Fibroblast of skin of back (primary cell): ENCODE results near the gene LTBP2.
"Not testable (repeated sequence)": the region's sequence is repeated elsewhere in the genome, so short reads cannot be mapped to it uniquely, and the experiment has no call there.

ENCODE experiments used
- DNase-seq: peaks from one replicate; pipeline ENCODE4 v3.0.0-alpha.2; 2013

Gene LTBP2

GRCh38 chr14:74549588-74549987 is 62.4 kb downstream of the LTBP2 start:
- DNase-seq: no peak

GRCh38 chr14:74548881-74549280 is 63.2 kb downstream of the LTBP2 start:
- DNase-seq: peak; percentile 54

GRCh38 chr14:74547331-74547927 is 64.6 kb downstream of the LTBP2 start:
- no peak for DNase-seq

- DNase-seq: peak; percentile 57
These were observed 65.6 kb downstream of the LTBP2 start for GRCh38 chr14:74546416-74546815.

- DNase-seq: no peak
These were observed 66.7 kb downstream of the LTBP2 start for GRCh38 chr14:74545386-74545785.

- DNase-seq: no peak
These were observed 68.1 kb downstream of the LTBP2 start for GRCh38 chr14:74543771-74544438.

- DNase-seq: no peak
These were observed 69.9 kb downstream of the LTBP2 start for GRCh38 chr14:74542056-74542685.

- no peak for DNase-seq
These were observed 70.8 kb downstream of the LTBP2 start for GRCh38 chr14:74541225-74541624.

GRCh38 chr14:74539503-74539902 is 72.5 kb downstream of the LTBP2 start:
- no peak for DNase-seq

GRCh38 chr14:74538411-74539391 is 73.3 kb downstream of the LTBP2 start:
- no peak for DNase-seq

GRCh38 chr14:74536336-74536735 is 75.7 kb downstream of the LTBP2 start:
- not testable (repeated sequence) for DNase-seq

- DNase-seq: no peak
These were observed 76.2 kb downstream of the LTBP2 start for GRCh38 chr14:74535756-74536325.

GRCh38 chr14:74533576-74533975 is 78.5 kb downstream of the LTBP2 start:
- no peak for DNase-seq

- no peak for DNase-seq
These were observed 79.8 kb downstream of the LTBP2 start for GRCh38 chr14:74532246-74532645.

- peak; percentile 46 for DNase-seq
These were observed 80.6 kb downstream of the LTBP2 start for GRCh38 chr14:74531467-74531866.

- DNase-seq: no peak
These were observed 81.0 kb downstream of the LTBP2 start for GRCh38 chr14:74531006-74531405.

- DNase-seq: no peak
These were observed 83.2 kb downstream of the LTBP2 start for GRCh38 chr14:74528886-74529285.

GRCh38 chr14:74528406-74528805 is 83.6 kb downstream of the LTBP2 start:
- DNase-seq: no peak

GRCh38 chr14:74527736-74528280 is 84.2 kb downstream of the LTBP2 start:
- no peak for DNase-seq

GRCh38 chr14:74526854-74527585 is 85.0 kb downstream of the LTBP2 start:
- DNase-seq: no peak

GRCh38 chr14:74525361-74525851 is 86.6 kb downstream of the LTBP2 start:
- no peak for DNase-seq
